ENCODE data around the gene VPS13D. TPM values are rescaled to one million over a fixed set of nuclear protein-coding genes. Genes with fewer than 3 reads are reported as not detected.

The VPS13D gene
- polyA plus RNA-seq, 1 experiment, result 22.3 TPM

GRCh38 chr1:12433323-12434053 lies 203.7 kb downstream of the VPS13D start:
- no peaks in the 10 kb centered on the region for H3K27me3 ChIP-seq (ENCODE audit: control insufficient read depth, insufficient read depth, low read length)
- ChIA-PET POLR2A (interaction anchor here (0.6 kb wide), 1 partner anchor 36 kb away, joined by 7 read pairs; no protein-coding TSS in a partner anchor), CTCF (interaction anchor here (1.3 to 1.9 kb wide), 2 partner anchors 13 to 187 kb away, joined by 3 to 7 read pairs; no protein-coding TSS in a partner anchor)
- no peak for DNase-seq (ENCODE audit: low read depth)
- peaks cover 2% of the 10 kb centered on the region; the same call in 1 of the 2 replicates for H3K36me3 ChIP-seq (ENCODE audit: control insufficient read depth, insufficient read depth, low read length)
- no peak overlapping the region for H3K4me3 ChIP-seq (ENCODE audit: low read depth, low read length)
- TF ChIP-seq CTCF (IDR thresholded peaks at IDR 0.05; ENCODE audit: insufficient read depth, low read depth, low read length), result no peak

- Histone ChIP-seq H3K4me3 (ENCODE audit: low read depth, low read length) (no peak overlapping the region), H3K36me3 (ENCODE audit: control insufficient read depth, insufficient read depth, low read length) (peaks cover 2% of the 10 kb centered on the region; the same call in 1 of the 2 replicates), H3K27me3 (ENCODE audit: control insufficient read depth, insufficient read depth, low read length) (no peaks in the 10 kb centered on the region)
- CTCF ChIA-PET, result interaction anchor here (1.3 to 1.9 kb wide), 2 partner anchors 13 to 186 kb away, joined by 3 to 7 read pairs; no protein-coding TSS in a partner anchor
- POLR2A ChIA-PET, result no interaction called here
- no peak for TF ChIP-seq CTCF (IDR thresholded peaks at IDR 0.05; ENCODE audit: insufficient read depth, low read depth, low read length)
- peak; percentile 42 for DNase-seq (ENCODE audit: low read depth)
Measured at GRCh38 chr1:12434174-12434573, 204.3 kb downstream of the VPS13D start.

- no peak for DNase-seq (ENCODE audit: low read depth)
- ChIA-PET POLR2A (interaction anchor here (0.6 kb wide), 1 partner anchor 51 kb away, joined by 5 read pairs; no protein-coding TSS in a partner anchor), CTCF (interaction anchor here (1.3 to 1.9 kb wide), 2 partner anchors 12 to 186 kb away, joined by 3 to 7 read pairs; no protein-coding TSS in a partner anchor)
- no peaks in the 10 kb centered on the region for H3K27me3 ChIP-seq (ENCODE audit: control insufficient read depth, insufficient read depth, low read length)
- peaks cover 2% of the 10 kb centered on the region; the same call in 1 of the 2 replicates for H3K36me3 ChIP-seq (ENCODE audit: control insufficient read depth, insufficient read depth, low read length)
- no peak for TF ChIP-seq CTCF (IDR thresholded peaks at IDR 0.05; ENCODE audit: insufficient read depth, low read depth, low read length)
- H3K4me3 ChIP-seq (ENCODE audit: low read depth, low read length), result no peak overlapping the region
Measured at GRCh38 chr1:12434686-12435085, 204.9 kb downstream of the VPS13D start.

GRCh38 chr1:12435639-12436344 lies 206.0 kb downstream of the VPS13D start:
- DNase-seq (ENCODE audit: low read depth), result no peak
- POLR2A ChIA-PET, result no interaction called here
- CTCF ChIA-PET, result no interaction called here
- Histone ChIP-seq H3K36me3 (ENCODE audit: control insufficient read depth, insufficient read depth, low read length) (no peaks in the 10 kb centered on the region), H3K4me3 (ENCODE audit: low read depth, low read length) (no peak overlapping the region), H3K27me3 (ENCODE audit: control insufficient read depth, insufficient read depth, low read length) (no peaks in the 10 kb centered on the region)
- no peak for TF ChIP-seq CTCF (IDR thresholded peaks at IDR 0.05; ENCODE audit: insufficient read depth, low read depth, low read length)

GRCh38 chr1:12436345-12436658 lies 206.5 kb downstream of the VPS13D start:
- Histone ChIP-seq H3K36me3 (ENCODE audit: control insufficient read depth, insufficient read depth, low read length) (no peaks in the 10 kb centered on the region; the same call in 1 of the 2 replicates), H3K4me3 (ENCODE audit: low read depth, low read length) (no peak overlapping the region), H3K27me3 (ENCODE audit: control insufficient read depth, insufficient read depth, low read length) (no peaks in the 10 kb centered on the region)
- no peak for DNase-seq (ENCODE audit: low read depth)
- CTCF ChIA-PET, result no interaction called here
- no peak for TF ChIP-seq CTCF (IDR thresholded peaks at IDR 0.05; ENCODE audit: insufficient read depth, low read depth, low read length)
- POLR2A ChIA-PET, result no interaction called here
